ENCODE results near the gene MRPS18B. TPM values are rescaled to one million over a fixed set of nuclear protein-coding genes. Genes with fewer than 3 reads are reported as not detected.

The MRPS18B gene
- polyA plus RNA-seq, 1 donor from 2014 or later, result 77.7 TPM

GRCh38 chr6:30646450-30647241, 29.0 kb downstream of the MRPS18B start, which contains the start of gene C6orf136:
C6orf136 (plus strand) TSS chr6:30647133; CDS start chr6:30647232, 99 bp downstream.
- Histone ChIP-seq H2AFZ (ENCODE audit: low read depth, low read length) (peak within 1 kb of the TSS; percentile 80), H3K36me3 (ENCODE audit: insufficient read depth, low read length) (no peaks in the 10 kb centered on the region), H3K4me3 (ENCODE audit: low read length) (peak within 1 kb of the TSS; percentile 100), H3K4me2 (ENCODE audit: low read length) (peak within 1 kb of the TSS; percentile 95), H3K9me3 (ENCODE audit: low read length) (no peaks in the 10 kb centered on the region), H3K27me3 (ENCODE audit: insufficient read depth, low read depth, low read length) (no peaks in the 10 kb centered on the region), H3K79me2 (replicated peaks; ENCODE audit: insufficient read depth, low read length) (peaks cover 29% of the 10 kb centered on the region), H3F3A (ENCODE audit: insufficient read depth, low read length, poor library complexity, severe bottlenecking) (no peaks in the 10 kb centered on the region), H3K9me2 (ENCODE audit: insufficient read depth, low read length) (no peaks in the 10 kb centered on the region), H3K27ac (ENCODE audit: low read length) (peak within 1 kb of the TSS; percentile 95), H3K9ac (ENCODE audit: low read length) (peak within 1 kb of the TSS; percentile 96), H4K20me1 (ENCODE audit: insufficient read depth) (no peaks in the 10 kb centered on the region)
- no peak for TF ChIP-seq SMC3 (conservative IDR thresholded peaks at IDR 0.05; ENCODE audit: poor library complexity)
- TF ChIP-seq MXI1 (conservative IDR thresholded peaks at IDR 0.05; ENCODE audit: poor library complexity, severe bottlenecking), result no peak
- peak; percentile 8 for TF ChIP-seq REST (IDR thresholded peaks at IDR 0.05; ENCODE audit: borderline replicate concordance)
- no peak for TF ChIP-seq EZH2 (IDR thresholded peaks at IDR 0.05; ENCODE audit: borderline replicate concordance, insufficient read depth, low read length, poor library complexity, severe bottlenecking)

GRCh38 chr6:30647242-30648116, 29.8 kb downstream of the MRPS18B start:
- H3K27ac ChIP-seq (ENCODE audit: low read length), result peak overlapping the region; percentile 95
- no peaks in the 10 kb centered on the region for H3K27me3 ChIP-seq (ENCODE audit: insufficient read depth, low read depth, low read length)
- peak overlapping the region; percentile 80 for H2AFZ ChIP-seq (ENCODE audit: low read depth, low read length)
- H3K9me2 ChIP-seq (ENCODE audit: insufficient read depth, low read length), result no peaks in the 10 kb centered on the region
- no peaks in the 10 kb centered on the region for H3K9me3 ChIP-seq (ENCODE audit: low read length)
- peak overlapping the region; percentile 100 for H3K4me3 ChIP-seq (ENCODE audit: low read length)
- no peaks in the 10 kb centered on the region for H3F3A ChIP-seq (ENCODE audit: insufficient read depth, low read length, poor library complexity, severe bottlenecking)
- peak overlapping the region; percentile 68 for H3K4me2 ChIP-seq (ENCODE audit: low read length)
- peak; percentile 91 for TF ChIP-seq MXI1 (conservative IDR thresholded peaks at IDR 0.05; ENCODE audit: poor library complexity, severe bottlenecking)
- no peak for TF ChIP-seq RAD21 (conservative IDR thresholded peaks at IDR 0.05)
- TF ChIP-seq POLR2AphosphoS5 (IDR thresholded peaks at IDR 0.05), result peak; percentile 95
- TF ChIP-seq TAF1 (IDR thresholded peaks at IDR 0.05; ENCODE audit: low read depth), result peak; percentile 49
- no peak for TF ChIP-seq SMC3 (conservative IDR thresholded peaks at IDR 0.05; ENCODE audit: poor library complexity)
- TF ChIP-seq EZH2 (IDR thresholded peaks at IDR 0.05; ENCODE audit: borderline replicate concordance, insufficient read depth, low read length, poor library complexity, severe bottlenecking), result no peak
- peak; percentile 69 for TF ChIP-seq REST (IDR thresholded peaks at IDR 0.05; ENCODE audit: borderline replicate concordance)
- TF ChIP-seq CTCF (IDR thresholded peaks at IDR 0.05; ENCODE audit: poor library complexity, severe bottlenecking), result peak; percentile 20
- peaks cover 29% of the 10 kb centered on the region for H3K79me2 ChIP-seq (replicated peaks; ENCODE audit: insufficient read depth, low read length)
- no peaks in the 10 kb centered on the region for H3K36me3 ChIP-seq (ENCODE audit: insufficient read depth, low read length)
- H4K20me1 ChIP-seq (ENCODE audit: insufficient read depth), result no peaks in the 10 kb centered on the region
- peak overlapping the region; percentile 96 for H3K9ac ChIP-seq (ENCODE audit: low read length)
